Measurements from ENCODE around the gene PRSS33.

The PRSS33 gene

GRCh38 chr16:2803545-2804195, 16.3 kb upstream of the PRSS33 start:
- DNase-seq = no peak

DNA sequence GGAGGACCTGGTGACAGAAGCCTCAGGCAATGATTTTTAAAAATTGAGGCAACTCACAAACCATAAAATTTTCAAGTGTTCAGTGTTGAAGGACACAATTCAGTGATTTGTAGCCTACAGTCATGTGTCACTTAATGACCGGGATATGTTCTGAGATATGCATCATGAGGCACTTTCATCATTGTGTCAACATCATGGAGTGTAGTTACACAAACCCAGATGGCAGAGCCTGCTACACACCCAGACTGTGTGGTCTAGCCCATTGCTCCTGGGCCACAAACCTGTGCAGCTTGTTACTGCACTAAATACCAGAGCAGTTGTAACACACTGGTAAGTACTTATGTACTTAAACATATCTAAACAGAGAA, 12.5 kb upstream of the PRSS33 start:
- DNase-seq = no peak

DNA sequence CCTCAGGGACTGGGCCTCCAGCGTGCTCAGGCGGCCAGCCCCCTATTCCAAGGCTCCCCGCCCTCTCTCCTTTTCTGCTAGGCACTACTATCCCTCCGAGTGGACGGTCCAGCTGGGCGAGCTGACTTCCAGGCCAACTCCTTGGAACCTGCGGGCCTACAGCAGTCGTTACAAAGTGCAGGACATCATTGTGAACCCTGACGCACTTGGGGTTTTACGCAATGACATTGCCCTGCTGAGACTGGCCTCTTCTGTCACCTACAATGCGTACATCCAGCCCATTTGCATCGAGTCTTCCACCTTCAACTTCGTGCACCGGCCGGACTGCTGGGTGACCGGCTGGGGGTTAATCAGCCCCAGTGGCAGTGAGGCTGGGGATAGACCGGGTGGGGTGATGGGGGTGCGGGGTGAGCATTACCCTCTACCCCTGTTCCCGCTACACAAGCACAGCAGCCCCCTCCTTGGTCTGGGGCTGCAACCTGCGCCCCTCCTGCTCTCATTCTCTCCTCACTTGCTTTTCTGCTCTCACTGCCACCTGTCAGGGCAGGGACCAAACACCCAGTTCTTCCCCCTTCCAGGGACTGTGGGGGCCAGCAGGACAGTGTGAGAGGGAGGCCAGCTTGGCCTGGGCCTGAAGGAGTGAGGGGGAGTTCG, 12.0 kb upstream of the PRSS33 start:
- no peak for DNase-seq

GRCh38 chr16:2798723-2799204, 11.4 kb upstream of the PRSS33 start:
- DNase-seq = no peak

DNA sequence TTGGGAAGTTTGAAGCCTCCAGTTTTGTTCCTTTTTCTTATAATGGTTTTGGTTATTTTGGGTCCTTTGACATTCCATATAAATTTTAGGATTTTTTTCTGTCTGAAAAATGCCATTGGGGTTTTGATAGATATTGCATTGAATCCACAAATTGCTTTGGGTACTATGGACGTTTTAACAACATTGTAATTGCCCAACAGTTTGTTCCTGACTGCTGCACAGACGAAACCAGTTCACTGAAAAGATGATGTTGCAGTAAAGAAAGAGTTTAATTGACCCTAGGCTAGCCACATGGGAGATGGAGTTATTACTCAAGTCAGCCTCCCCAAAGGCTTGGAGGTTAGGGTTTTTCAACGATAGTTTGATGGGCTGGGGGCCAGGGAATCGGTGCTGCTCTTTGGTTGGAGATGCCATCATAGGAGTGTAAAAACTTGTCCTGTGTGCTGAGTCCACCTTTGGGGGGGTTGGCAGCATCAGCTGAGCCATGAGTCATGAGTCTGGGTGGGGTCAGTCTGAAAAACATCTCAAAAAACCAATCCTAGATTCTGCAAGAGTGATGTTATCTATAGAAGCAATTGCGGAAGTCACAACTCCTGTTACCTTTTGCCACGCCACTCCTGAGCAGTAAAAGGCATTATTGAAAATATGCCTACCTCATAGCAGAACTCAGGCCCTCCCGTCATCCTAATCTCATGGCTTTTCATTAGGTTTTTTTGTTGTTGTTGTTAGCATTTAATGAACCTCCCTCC, 8.2 kb upstream of the PRSS33 start:
- DNase-seq = no peak

GRCh38 chr16:2792940-2793339, 5.6 kb upstream of the PRSS33 start:
- DNase-seq = no peak

DNA sequence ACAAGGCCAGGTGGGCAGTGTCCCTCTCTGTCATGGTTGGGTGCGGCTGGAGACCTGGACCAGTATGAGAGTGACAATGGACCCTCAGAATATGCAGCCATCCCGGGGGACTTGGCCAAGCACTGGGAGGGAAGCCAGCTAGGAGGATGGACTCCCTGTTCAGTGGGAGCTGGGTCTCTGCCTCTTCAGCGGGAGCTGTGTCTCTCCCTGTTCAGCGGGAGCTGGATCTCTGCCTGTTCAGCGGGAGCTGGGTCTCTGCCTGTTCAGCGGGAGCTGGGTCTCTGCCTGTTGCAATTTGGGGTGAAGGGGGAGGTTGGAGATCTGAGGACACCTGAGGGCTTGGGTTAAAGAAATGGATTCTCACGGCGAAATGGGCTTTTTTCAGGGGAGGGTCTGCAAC, 3.8 kb upstream of the PRSS33 start:
- no peak for DNase-seq

DNA sequence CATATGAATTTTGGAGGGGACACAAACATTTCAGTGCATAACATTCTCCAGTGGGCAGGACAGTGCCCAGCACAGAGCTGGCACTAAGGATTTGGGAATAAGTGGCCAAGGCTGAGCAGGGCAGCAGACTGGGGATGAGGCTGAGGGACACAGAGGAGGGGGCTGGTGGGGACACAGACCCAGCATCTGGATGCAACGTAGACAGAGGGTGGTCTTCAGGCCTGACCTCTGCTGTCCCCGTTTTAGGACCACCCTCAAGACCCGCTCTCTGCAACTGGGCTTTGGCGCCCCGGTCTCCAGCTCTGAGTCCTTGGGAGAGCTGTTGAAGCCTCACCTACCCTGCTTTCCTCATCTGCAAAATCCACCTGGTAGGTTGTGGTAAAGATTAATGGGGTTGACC, 3.3 kb upstream of the PRSS33 start:
- DNase-seq = no peak

GRCh38 chr16:2787961-2788360, 601 bp upstream of the PRSS33 start:
- no peak for DNase-seq

DNA sequence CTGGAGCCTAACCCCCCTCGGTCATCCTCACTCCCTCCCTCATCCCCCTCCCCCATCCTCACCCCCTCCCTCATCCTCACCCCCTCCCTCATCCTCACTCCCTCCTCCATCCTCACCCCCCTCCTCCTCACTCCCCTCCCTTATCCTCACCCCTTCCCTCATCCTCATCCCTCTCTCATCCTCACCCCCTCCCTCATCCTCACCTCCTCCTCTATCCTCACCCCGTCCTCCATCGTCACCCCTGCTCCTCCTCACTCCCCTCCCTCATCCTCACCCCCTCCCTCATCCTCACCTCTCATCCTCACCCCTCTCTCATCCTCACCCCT, 571 bp downstream of the PRSS33 start:
- DNase-seq = no peak

DNA sequence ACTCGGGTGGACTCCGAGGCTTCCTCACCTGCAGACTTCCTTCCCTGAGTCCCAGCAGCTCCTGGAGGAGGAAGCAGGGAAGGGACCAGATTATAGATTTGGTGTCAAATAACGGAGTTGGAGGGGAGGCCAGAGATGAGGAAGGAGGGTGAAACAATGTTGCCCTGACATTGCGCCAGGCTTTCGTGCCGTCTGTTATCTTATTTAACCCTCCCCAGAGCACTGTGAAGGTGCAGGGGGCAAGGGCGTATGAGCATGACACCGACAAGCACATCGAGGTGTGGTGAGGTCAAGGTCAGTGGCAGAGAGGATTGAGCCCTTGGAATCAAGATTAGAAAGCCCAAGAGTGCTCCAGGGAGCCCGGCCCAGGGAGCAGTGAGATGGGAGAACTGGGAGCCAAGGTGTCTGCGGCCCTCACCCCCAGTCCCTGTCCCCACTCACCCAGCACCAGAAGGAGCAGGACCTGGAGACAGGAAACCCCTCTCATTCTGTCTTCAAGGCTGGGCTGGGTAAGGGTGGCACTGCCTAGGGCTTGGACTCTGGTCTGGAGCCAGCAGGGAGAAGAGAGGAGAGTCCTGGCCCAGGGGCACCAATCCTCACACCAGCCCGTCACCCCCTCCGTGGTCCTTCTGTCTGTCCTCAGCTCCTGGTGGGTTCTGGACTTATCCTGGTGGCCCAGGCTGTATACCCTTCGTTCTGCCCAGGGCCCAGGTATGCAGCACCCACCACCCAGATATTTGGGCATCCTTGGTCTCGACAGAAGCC, 1.1 kb downstream of the PRSS33 start:
- DNase-seq = no peak

DNA sequence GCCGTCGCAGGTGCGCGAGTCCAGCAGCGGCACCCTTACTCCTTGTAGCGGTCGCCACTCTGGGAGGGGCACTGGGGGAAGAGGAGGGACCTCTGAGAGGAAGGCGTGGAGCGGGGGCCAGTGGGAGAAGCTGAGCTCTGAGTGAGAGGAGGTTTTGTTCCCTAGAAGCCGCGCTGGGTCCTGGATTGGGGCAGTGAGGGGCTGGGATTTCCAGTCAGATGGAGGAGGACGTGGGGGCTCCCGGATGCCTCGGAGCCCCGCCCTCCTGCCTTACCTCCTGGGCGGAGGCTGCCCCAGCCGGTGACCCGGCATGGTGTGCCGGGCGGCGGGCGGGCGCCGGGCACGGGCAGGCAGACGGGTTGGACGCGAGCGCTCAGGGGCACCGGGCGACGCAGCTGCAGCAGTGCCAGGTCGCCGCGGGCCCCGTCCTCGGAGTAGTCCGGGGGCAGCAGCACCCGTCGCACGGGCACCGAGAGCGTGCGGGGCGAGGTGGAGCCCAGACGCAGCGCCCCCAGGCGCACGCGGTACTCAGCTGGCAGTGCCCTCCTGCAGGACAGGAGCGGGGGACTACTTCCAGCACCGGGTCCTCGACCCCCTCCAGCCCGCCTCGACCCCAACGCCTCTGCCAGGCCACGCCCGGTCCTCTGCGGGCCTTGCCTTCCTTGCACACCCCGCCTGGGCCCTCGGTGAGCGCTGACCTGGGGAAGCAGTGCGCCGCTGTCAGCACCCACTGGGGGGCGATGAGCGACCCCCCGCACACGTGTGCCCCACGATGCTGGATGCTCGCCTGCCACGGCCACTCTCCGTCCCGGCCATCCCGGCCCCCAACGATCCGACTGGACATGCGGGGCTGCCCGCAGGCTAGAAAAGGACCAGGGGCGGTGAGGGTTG, 2.0 kb downstream of the PRSS33 start:
- DNase-seq = no peak

GRCh38 chr16:2784358-2785100, 2.8 kb downstream of the PRSS33 start:
- DNase-seq = no peak

GRCh38 chr16:2783581-2784357, 3.6 kb downstream of the PRSS33 start:
- DNase-seq = no peak

DNA sequence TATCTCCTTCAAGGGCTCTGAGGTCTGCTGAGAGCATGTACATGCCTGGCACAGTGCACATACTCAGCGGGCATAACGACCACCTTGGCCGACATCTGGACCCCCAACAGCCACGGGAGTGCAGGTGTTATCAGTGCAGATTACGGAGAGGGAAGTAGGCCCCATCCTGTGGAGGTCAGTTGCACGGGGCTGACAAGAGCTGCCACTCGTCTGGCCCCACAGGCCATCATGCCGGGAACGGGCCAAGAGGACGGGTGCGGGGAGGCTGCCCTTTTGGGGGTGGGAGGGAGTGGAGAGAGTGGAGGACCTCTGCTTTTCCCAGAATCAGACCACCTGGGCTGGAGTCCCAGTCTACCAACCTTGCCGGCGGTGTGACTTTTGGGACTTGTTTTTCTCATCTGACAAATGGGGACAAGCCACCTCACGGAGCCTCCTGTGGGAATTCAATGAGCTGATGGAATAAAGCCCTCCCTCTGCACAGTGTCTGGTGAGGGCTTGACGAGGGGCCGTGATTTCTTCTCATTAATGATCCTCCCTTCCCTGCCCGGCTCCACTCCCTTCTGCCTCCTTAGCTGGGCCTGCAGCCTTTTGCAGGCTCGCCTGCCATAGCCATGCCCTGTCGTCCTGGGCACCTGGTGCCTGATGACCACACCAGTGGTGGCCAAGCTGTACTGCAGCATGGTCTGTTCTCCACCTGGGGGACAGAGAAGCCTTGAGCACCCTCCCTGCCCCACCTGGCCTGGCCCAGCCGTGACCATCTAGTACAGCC, 4.6 kb downstream of the PRSS33 start:
- no peak for DNase-seq

DNA sequence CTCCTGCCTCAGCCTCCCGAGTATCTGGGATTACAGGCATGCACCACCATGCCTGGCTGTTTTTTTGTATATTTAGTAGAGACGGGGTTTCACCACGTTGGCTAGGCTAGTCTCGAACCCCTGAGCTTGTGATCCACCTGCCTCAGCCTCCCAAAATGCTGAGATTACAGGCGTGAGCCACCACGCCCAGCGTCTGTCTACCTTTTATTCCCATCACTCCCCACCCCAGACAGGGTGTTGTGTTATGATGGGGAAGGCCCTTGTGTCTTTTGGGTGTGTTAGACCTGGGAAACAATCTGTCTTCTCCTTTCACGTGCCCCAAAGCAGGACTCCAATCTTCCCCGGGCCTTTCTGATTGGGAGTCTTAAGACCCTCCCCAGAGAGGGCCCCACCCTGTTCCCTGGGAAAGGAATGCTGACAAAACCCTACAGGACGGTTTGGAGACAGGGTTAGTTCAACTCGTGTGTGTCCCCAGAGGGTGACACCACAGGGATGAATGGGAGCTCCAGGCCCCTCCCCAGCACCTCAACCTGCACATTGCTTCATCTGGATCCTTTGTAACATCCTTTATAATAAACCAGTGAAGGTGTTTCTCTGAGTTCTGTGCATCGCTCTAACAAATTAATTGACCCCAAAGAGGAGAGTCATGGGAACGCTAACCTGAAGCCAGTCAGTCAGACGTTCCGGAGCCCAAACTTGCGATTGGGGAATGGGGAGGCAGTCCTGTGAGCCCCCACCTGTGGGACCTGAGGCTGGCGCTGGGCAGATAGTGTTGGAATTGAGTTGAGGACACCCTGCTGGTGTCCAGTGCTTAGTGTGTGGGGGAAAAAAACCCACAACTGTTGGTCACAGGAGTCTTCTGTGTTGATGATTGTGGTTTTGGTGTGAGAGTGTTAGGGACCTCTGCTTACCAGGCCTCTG, 7.1 kb downstream of the PRSS33 start:
- no peak for DNase-seq

GRCh38 chr16:2779151-2779920, 8.0 kb downstream of the PRSS33 start:
- no peak for DNase-seq

Data from anterior cingulate cortex (tissue), 58 donors.